ENCODE data around the gene FCAMR.

FCAMR gene

GRCh38 chr1:206937425-206937824 lies 32.8 kb downstream of the FCAMR start:
- H3K4me1 ChIP-seq = no peaks in the 10 kb centered on the region
- no peak overlapping the region for H3K4me2 ChIP-seq (ENCODE audit: low read length)
- no peaks in the 10 kb centered on the region for H3K9me3 ChIP-seq (ENCODE audit: control insufficient read depth, low read length)
- H3K4me3 ChIP-seq (ENCODE audit: low read depth, low read length) = no peak overlapping the region
- no peaks in the 10 kb centered on the region for H3K36me3 ChIP-seq (ENCODE audit: control insufficient read depth, insufficient read depth, low read length)
- no peak overlapping the region for H3K9ac ChIP-seq
- TF ChIP-seq CTCF (IDR thresholded peaks at IDR 0.05) = no peak
- no peak overlapping the region for H3K27ac ChIP-seq
- H3K79me2 ChIP-seq = no peaks in the 10 kb centered on the region
- H2AFZ ChIP-seq = no peak overlapping the region
- H3K27me3 ChIP-seq (ENCODE audit: control insufficient read depth, insufficient read depth, low read length) = no peaks in the 10 kb centered on the region

GRCh38 chr1:206935491-206936067 lies 34.7 kb downstream of the FCAMR start:
- Histone ChIP-seq H3K36me3 (ENCODE audit: control insufficient read depth, insufficient read depth, low read length) (no peaks in the 10 kb centered on the region), H2AFZ (no peak overlapping the region), H3K27me3 (ENCODE audit: control insufficient read depth, insufficient read depth, low read length) (no peaks in the 10 kb centered on the region), H3K4me3 (ENCODE audit: low read depth, low read length) (no peak overlapping the region), H3K4me2 (ENCODE audit: low read length) (no peak overlapping the region), H3K9ac (no peak overlapping the region), H3K27ac (no peak overlapping the region), H3K4me1 (no peaks in the 10 kb centered on the region), H3K79me2 (no peaks in the 10 kb centered on the region), H3K9me3 (ENCODE audit: control insufficient read depth, low read length) (no peaks in the 10 kb centered on the region)
- TF ChIP-seq CTCF (IDR thresholded peaks at IDR 0.05) = no peak

GRCh38 chr1:206933333-206933945 lies 36.8 kb downstream of the FCAMR start:
- H3K4me1 ChIP-seq = no peaks in the 10 kb centered on the region

GRCh38 chr1:206932177-206932576 lies 38.1 kb downstream of the FCAMR start:
- H2AFZ ChIP-seq = no peak overlapping the region
- no peak overlapping the region for H3K4me3 ChIP-seq (ENCODE audit: low read depth, low read length)
- no peak overlapping the region for H3K4me2 ChIP-seq (ENCODE audit: low read length)
- H3K79me2 ChIP-seq = no peaks in the 10 kb centered on the region
- H3K27me3 ChIP-seq (ENCODE audit: control insufficient read depth, insufficient read depth, low read length) = no peaks in the 10 kb centered on the region
- H3K36me3 ChIP-seq (ENCODE audit: control insufficient read depth, insufficient read depth, low read length) = no peaks in the 10 kb centered on the region
- no peaks in the 10 kb centered on the region for H3K9me3 ChIP-seq (ENCODE audit: control insufficient read depth, low read length)
- H3K9ac ChIP-seq = no peak overlapping the region
- no peak overlapping the region for H3K27ac ChIP-seq
- no peak for TF ChIP-seq CTCF (IDR thresholded peaks at IDR 0.05)
- no peaks in the 10 kb centered on the region for H3K4me1 ChIP-seq

More at GRCh38 chr1:206933333-206933945, 36.8 kb downstream of the FCAMR start:
- H3K4me3 ChIP-seq (ENCODE audit: low read depth, low read length) = no peak overlapping the region
- no peak overlapping the region for H3K27ac ChIP-seq
- no peak overlapping the region for H3K9ac ChIP-seq
- H3K27me3 ChIP-seq (ENCODE audit: control insufficient read depth, insufficient read depth, low read length) = no peaks in the 10 kb centered on the region
- no peak overlapping the region for H3K4me2 ChIP-seq (ENCODE audit: low read length)
- H2AFZ ChIP-seq = no peak overlapping the region
- TF ChIP-seq CTCF (IDR thresholded peaks at IDR 0.05) = no peak
- no peaks in the 10 kb centered on the region for H3K9me3 ChIP-seq (ENCODE audit: control insufficient read depth, low read length)
- no peaks in the 10 kb centered on the region for H3K36me3 ChIP-seq (ENCODE audit: control insufficient read depth, insufficient read depth, low read length)
- no peaks in the 10 kb centered on the region for H3K79me2 ChIP-seq

- no peak overlapping the region for H3K4me3 ChIP-seq (ENCODE audit: low read depth, low read length)
- H3K4me2 ChIP-seq (ENCODE audit: low read length) = no peak overlapping the region
- TF ChIP-seq CTCF (IDR thresholded peaks at IDR 0.05) = no peak
- no peaks in the 10 kb centered on the region for H3K9me3 ChIP-seq (ENCODE audit: control insufficient read depth, low read length)
- no peaks in the 10 kb centered on the region for H3K4me1 ChIP-seq
- H2AFZ ChIP-seq = no peak overlapping the region
- no peak overlapping the region for H3K9ac ChIP-seq
- H3K27me3 ChIP-seq (ENCODE audit: control insufficient read depth, insufficient read depth, low read length) = no peaks in the 10 kb centered on the region
- no peaks in the 10 kb centered on the region for H3K79me2 ChIP-seq
- H3K36me3 ChIP-seq (ENCODE audit: control insufficient read depth, insufficient read depth, low read length) = no peaks in the 10 kb centered on the region
- no peak overlapping the region for H3K27ac ChIP-seq
Observed at GRCh38 chr1:206931709-206932108, 38.6 kb downstream of the FCAMR start.
